Neural progenitor cell (in vitro differentiated cells): Measurements from ENCODE around the gene GNG4.

Source experiments
- CTCF ChIP-seq: fragments of 200-600 bp; sonication (generic); IDR thresholded peaks from 2 replicates; pipeline ENCODE4 v1.5.1; 2017; ENCODE audit warnings: antibody characterized with exemption, mild to moderate bottlenecking
- EZH2 ChIP-seq: fragments of 200-600 bp; sonication (generic); IDR thresholded peaks from 2 replicates; pipeline ENCODE4 v1.6.1; 2017; ENCODE audit warnings: antibody characterized with exemption, mild to moderate bottlenecking, moderate library complexity

- TF ChIP-seq CTCF (no peak), EZH2 (no peak)
Measured at GRCh38 chr1:235659186-235659771, 9.7 kb upstream of the GNG4 start.
